Measurements from ENCODE around the gene DLGAP1. TPM values are rescaled to one million over a fixed set of nuclear protein-coding genes. Genes with fewer than 3 reads are reported as not detected.

Gene DLGAP1
- total and polyA plus RNA-seq, 2 of the 8 experiments (the other 6 are each of a cell fraction or from before 2014, with no cell fraction given), result 11.8 to 16.9 TPM

GRCh38 chr18:4284528-4284927 is 170.6 kb downstream of the DLGAP1 start:
- Histone ChIP-seq H3K23me2 (ENCODE audit: low read depth, low read length) (no peaks in the 10 kb centered on the region), H3K79me2 (ENCODE audit: control insufficient read depth in 1 of 2, insufficient read depth in 2 of 2, low read length in 2 of 2) (no peaks in the 10 kb centered on the region), H3K27me3 (replicated peaks in 1 of 4; ENCODE audit: control insufficient read depth in 3 of 4, extremely low read depth in 1 of 4, insufficient read depth in 3 of 4, low read length in 3 of 4) (no peaks in the 10 kb centered on the region), H3K27ac (ENCODE audit: low read depth, low read length) (no peak overlapping the region), H3K14ac (ENCODE audit: insufficient read length) (no peak overlapping the region), H3K56ac (replicated peaks; ENCODE audit: insufficient read length, low read depth, low read length) (no peak overlapping the region), H2AFZ (ENCODE audit: low read length) (no peak overlapping the region), H2BK120ac (replicated peaks; ENCODE audit: low read depth, low read length) (no peak overlapping the region), H3K9me3 (ENCODE audit: insufficient read depth in 2 of 2, low read depth in 1 of 2, low read length in 1 of 2) (no peaks in the 10 kb centered on the region), H4K20me1 (replicated peaks in 1 of 2; ENCODE audit: control insufficient read depth in 1 of 2, insufficient read depth in 2 of 2, low read length in 2 of 2) (no peaks in the 10 kb centered on the region), H3K9ac (replicated peaks in 1 of 4; ENCODE audit: extremely low read depth in 1 of 4, low read depth in 3 of 4, low read length in 3 of 4) (no peak overlapping the region), H3K79me1 (ENCODE audit: low read depth, low read length) (peaks cover 6% of the 10 kb centered on the region; the same call in 1 of the 2 replicates), H3K23ac (ENCODE audit: insufficient read length) (no peak overlapping the region), H2BK20ac (ENCODE audit: low read length) (no peak overlapping the region), H2AK5ac (ENCODE audit: low read depth, low read length) (no peak overlapping the region), H3K4me3 (ENCODE audit: extremely low read depth in 1 of 4, insufficient read depth in 2 of 4, low read depth in 3 of 4, low read length in 4 of 4) (no peak overlapping the region), H4K8ac (ENCODE audit: extremely low read depth, insufficient read depth, low read length) (no peak overlapping the region), H4K91ac (replicated peaks; ENCODE audit: insufficient read length, low read length) (no peak overlapping the region), H4K5ac (ENCODE audit: insufficient read length, low read depth, low read length) (no peak overlapping the region), H2BK15ac (ENCODE audit: low read length) (no peak overlapping the region), H2BK12ac (ENCODE audit: low read depth, low read length) (no peak overlapping the region), H3K4ac (replicated peaks; ENCODE audit: insufficient read length, low read depth, low read length) (no peak overlapping the region), H2BK5ac (ENCODE audit: low read depth, low read length) (no peak overlapping the region; the same call in 1 of the 2 replicates), H3K36me3 (ENCODE audit: control insufficient read depth in 2 of 4, insufficient read depth in 4 of 4, low read length in 3 of 4) (no peaks in the 10 kb centered on the region), H3K18ac (ENCODE audit: extremely low read depth, low read length) (no peak overlapping the region), H3K4me1 (replicated peaks in 1 of 4; ENCODE audit: control insufficient read depth in 3 of 4, insufficient read depth in 4 of 4, low read length in 3 of 4) (peaks cover 3 to 12% (median 8%) of the 10 kb centered on the region in 4 experiments; a peak in 5 of 7 replicates), H3K4me2 (ENCODE audit: insufficient read depth in 1 of 2, low read depth in 2 of 2, low read length in 2 of 2) (no peak overlapping the region)
- TF ChIP-seq CREB1 (IDR thresholded peaks at IDR 0.05), result no peak
- FAIRE-seq (no peak), DNase-seq (ENCODE audit: low read depth in 1 of 2, low spot score in 2 of 2) (no peak)
- ChIA-PET CTCF (ENCODE audit: partially characterized antibody) (interaction anchor here (0.9 to 1.5 kb wide), 2 partner anchors 14 to 739 kb away, joined by 3 to 6 read pairs; no protein-coding TSS in a partner anchor), POLR2A (ENCODE audit: partially characterized antibody) (no interaction called here)
- 77% methylated on average over 2 of the region's 2 CpGs; no CpG with 5 or more reads in 1 of the 2 experiments for WGBS, 2 experiments (ENCODE audit: extremely low coverage in 1 of 2, insufficient coverage in 1 of 2, insufficient read length in 1 of 2, insufficient replicate concordance in 2 of 2, low coverage in 1 of 2, low lambda C conversion rate in 2 of 2, missing lambda C conversion rate in 1 of 2)
